GM19193 (cell line): ENCODE measurements around the gene RBM38.

Source experiments
- POLR2A ChIP-seq: IDR thresholded peaks from 4 replicates; pipeline ENCODE4 v1.6.1; 2011; ENCODE audit not compliant: insufficient read depth, insufficient read length; ENCODE audit errors: extremely low read depth

RBM38 gene

DNA sequence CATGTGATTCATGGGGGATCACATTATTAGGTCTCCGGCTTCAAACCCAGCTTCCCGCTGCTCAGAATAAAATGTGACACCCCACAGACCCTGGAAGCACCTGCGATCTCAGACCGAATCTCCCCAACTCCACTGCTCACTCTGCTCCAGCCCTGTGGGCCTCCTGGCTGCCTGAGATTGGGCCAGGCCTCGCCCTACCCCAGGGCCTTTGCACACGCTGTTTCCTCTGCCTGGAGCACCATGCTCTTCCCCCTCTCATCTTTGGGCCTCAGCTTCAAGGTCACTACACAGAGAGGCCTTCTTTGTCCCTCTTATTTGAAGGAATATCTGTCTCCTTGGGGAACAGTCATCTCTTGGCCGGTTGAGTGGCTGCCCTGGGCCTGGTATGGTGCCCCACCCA, 48.8 kb downstream of the RBM38 start:
- no peak for TF ChIP-seq POLR2A

DNA sequence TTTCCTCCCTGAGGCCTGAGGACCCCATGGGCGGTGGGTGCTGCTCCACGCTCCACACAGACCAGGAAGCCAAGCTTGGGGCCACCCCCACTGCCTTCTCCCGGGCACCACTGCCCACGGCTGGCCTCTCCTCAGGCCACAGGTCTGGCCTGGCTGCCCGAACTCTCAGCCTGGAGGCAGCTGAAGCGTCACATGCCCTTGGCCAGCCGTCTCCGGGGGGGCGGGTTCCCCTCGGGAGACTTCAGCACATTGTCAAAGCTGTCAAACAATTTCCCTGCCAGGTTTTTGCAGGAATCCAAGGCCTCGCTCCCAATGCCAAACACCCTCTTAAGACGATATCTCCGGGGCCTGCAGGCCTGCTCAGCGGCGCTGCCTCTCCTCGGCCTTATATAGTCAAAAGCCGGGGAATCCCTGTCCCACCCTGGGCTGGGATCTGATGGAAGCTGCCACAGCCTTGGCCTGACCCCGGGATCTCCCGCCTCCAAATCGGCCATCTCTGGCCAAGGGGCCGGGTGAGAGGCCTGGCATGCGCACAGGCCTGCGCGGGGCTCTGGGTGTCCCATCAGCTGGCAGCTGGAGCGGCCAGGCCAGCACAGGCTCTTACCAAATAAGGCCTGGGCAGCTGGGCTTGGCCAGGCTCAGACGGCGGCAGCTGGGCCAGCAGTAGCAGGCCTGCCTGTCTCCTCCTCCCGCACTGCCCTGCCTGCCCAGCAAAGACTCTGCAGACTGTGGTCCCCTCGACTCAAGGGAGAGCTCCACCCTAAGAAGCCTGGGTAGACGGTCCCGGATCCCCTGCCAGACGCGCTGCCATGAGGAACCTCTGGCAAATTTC, 49.7 kb downstream of the RBM38 start:
- no peak for TF ChIP-seq POLR2A

DNA sequence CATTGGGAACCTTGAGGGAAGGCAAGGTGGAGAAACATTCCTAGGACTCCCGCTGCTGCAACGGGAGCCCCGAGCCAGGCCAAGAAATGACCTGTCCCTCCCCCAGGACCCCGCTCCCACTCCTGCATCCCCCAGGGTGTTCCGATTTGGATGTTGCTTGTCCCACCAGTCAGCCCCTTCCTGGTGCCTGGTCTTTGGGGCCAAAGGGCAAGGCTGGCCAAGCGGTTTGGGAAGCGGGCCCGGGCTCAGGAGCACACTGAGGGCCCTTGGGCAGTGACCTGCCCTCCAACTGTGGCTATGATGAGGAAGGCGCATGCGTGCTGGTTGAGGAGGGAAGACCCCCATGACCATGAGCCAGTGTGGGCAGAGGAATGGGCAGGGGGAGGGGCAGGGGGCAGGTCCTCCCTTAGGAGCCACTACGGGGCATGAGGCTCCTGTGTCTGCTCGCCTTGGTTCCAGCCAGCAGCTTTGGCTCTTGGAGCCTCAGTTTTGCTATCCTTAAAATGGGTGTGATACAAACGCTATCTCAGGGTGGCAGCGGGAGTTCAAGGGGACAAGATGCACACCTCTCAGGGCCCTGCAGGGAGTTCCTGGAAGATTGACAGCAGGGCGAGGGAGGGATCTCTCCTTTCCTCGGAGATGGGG, 50.4 kb downstream of the RBM38 start:
- no peak for TF ChIP-seq POLR2A

DNA sequence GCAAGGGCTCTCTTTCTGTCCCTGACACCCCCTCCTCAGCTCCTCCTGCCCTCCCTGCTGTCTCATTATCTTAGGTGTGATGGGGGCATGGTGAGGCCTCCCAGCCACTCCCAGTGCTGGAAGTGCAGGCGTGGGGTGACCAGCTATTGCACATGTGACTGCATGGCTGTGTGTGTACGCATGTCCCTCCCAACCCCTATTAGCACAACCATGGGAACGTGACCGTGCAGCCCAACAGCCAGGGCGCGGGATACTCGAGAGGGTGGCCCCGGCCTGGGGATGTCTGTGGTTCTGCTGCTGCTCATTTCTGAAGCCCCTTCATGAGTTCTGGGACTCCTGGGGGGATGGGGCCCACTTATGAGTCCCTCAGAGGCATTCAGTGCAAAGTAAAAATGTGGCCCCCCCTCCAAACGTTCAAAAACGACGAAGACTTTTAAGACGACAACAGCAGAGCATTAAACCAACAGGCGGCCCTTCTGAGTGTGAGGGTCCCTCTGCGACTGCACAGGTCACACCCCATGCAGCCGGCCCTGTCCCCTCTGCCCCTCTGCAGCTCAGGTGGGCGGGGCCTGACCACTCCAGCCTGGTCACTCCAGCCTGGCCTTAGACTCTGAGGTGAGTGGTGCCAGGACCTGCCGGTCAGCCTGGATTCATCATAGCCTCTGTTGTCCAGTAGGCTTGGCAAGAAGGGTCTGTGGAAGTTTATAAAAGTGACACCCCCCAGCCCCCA, 51.1 kb downstream of the RBM38 start:
- TF ChIP-seq POLR2A, result no peak

DNA sequence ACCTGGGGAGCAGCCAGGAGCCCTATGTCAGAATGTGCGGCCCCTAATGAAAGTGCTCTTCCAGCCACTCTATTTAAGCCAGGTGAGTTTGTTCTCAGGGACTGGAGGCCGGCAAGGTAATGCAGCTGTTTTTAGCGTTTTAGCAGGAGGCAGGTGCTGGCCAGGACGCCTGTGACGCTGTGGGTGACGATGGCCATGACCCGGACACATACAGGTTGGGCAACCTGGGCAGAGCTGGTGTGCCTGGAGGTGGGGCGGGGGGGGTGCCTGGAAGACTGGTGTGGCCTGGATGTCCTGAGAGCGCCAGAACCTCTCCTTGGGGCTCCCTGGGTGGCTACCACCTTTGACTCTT, 51.7 kb downstream of the RBM38 start:
- no peak for TF ChIP-seq POLR2A

DNA sequence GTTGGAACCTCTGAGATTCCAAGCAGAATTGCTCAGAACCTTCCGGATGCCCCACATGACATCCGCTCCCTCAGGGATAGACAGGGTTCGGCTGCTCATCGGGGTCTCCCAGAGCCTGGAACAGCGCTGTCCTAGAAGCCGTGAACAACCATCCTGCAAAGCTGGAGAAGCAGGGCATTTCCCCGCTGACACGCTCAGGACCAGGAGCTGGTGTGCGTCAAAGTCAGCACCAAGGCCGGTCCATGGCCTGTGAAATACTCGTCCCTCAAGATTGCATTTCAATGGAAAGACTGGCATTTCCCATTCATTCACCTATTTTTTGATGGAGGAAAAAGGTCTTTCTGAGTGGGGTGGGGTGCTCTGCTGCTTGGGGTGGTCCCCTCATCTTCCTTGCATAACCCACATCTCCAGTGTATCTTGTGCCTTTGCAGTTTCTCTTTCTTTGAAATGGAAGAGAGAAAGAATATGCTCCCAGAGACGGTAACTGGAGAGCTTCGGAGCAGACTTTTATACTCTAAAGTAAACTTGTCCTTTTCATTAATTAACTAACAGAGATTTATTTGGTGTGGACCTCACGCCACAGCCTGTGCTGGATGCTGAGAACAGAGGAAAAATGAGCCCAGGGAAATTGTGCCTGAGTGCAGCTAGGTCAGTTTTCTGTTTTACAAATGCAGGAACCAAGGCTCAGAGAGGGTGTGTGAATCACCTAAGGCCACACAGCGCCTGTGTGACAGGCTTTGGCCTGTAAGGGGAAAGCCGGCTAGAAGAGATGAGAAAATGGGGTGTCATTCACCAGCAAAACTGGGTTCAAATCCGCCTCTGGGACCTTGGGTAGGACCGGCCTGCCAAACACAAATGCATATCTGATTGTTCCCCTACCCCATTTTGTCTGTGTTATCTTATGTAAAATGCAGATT, 52.4 kb downstream of the RBM38 start:
- no peak for TF ChIP-seq POLR2A

DNA sequence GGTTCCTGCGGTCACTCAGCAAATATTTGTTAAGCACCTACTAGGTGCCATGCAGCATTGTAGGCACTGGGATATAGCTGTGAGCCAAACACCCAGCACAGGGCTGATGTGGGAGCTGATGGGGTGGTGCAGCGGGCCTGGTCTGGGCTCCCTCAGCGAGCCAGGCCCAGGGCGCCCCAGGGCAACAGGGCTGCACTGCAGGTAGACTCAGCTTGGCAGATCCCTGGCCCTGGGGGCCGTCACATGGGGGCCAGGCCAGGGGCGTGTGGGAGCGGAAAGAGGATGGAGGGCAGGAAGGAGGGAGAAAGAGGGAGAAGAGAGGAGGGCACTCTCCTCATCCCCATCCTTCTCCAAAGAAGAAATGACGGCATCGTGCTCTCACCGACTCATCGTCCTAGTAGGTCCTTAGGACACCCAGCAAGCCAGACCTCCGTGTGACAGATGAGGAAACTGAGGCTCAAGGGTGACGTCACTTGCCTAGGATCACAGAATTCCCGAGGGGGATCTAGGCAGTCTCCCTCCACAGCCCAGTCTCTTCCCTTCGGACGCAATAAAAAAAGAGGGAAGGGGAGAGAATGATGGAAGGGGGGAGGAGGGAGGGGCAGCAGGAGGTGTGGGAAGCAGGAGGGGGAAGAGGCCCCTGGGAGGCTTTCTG, 53.3 kb downstream of the RBM38 start:
- TF ChIP-seq POLR2A, result no peak

DNA sequence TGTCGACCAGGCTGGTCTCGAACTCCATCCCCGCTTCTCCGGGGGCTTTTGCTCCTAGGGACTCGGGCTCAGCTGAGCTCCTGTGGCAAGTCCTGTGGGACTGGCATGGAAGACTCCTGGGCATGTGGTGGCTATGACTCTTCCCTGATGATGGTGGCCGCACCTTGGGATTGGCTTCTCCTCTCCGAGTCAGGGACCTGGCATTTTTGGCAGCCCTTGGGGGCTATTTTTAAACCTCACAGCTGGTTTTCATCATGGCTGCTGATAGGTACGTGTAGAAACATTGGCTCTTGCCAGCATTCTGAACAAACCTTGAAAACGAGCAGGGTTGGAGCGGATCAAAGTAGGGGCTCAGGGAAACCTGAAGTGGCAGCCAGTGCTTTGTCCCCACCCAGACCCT, 54.1 kb downstream of the RBM38 start:
- TF ChIP-seq POLR2A, result no peak

DNA sequence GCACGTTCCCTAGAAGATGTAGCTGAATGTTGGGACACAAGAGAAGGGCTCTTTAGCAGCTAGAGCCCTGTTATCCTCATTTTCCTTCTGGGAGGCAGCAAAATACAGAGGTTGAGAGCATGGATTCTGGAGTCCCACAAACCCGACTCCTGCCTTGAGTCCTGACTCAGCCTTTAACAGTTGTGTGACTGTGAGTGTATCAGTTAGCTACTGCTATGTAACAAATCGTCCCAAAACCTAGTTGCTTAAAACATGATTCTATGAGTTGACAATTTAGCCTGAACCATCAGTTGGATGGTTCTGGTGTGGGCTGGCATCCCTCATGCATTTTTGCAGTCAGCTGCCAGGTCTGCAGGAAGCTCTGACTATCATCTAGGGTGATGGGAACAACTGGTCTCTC, 54.6 kb downstream of the RBM38 start:
- TF ChIP-seq POLR2A, result no peak

DNA sequence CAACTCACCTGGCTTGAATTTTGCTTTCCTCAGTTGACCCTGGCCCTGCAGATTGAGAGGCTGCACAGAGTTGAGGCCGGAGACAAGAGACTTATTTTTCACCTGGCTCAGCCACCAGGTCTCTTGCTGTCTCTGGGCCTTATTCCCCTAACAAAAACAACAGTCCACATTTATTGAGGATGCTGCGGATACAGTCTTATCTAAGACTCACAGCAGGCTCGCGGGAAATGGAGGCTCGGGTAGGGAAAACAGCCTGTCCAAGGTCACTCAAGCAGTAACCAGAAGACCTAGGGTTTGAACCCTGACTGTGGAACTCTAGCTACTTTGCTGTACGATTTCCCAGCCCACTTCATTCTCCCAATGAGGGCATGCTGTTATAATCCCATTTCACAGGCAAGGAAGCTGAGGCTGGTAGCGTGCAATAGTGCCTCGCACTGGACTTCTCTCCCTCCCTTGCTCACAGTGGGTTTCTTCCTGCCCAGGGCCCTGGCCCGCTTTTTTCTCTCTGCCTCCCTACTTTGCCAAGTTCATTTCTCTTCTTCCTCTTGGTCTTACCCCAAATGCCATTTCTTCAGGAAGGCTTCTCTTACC, 57.7 kb downstream of the RBM38 start:
- TF ChIP-seq POLR2A, result no peak

DNA sequence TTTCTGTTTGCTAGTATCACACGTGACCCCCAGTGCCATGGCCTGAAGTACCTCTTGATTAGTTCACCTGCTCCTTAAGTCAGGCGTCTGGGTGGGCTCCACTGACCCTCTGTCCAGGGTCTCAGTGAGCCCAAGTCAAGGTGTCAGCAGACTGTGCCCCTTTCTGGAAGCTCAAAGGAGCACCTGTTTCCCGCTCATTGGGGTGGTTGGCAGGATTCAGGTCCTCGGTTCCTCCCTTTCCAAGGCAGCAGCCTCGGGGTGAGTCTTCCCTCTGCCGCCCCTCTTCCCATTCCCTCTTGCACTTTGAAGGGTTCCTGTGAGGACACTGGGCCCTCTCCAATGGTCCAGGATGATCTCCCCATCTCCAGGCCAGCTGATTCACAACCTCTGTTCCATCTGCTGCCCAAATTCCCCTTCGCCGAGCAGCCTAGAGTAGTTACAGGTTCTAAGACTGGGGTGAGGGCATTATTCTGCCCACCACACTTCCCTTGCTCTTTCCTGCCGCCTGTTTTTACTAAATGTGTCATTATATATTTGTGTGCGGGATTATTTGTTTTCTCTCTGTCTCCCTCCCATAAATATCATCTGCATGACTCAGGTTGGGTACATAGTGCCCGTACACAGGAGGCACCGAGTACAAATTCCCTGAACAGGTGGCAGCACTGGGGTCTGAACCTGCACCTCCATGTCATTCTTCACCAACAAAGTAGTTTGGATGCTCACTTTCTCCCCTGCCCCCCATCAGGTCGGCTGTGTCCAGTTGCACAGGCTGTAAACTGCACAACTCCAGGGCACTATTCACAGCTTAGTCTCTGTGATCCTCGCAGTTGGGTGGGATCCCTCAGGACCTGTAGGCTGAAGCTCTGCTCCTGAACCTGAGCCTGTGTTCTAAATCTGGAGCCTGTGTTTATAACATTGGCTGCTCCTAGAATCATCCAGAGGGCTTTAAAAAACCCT, 58.5 kb downstream of the RBM38 start:
- no peak for TF ChIP-seq POLR2A

DNA sequence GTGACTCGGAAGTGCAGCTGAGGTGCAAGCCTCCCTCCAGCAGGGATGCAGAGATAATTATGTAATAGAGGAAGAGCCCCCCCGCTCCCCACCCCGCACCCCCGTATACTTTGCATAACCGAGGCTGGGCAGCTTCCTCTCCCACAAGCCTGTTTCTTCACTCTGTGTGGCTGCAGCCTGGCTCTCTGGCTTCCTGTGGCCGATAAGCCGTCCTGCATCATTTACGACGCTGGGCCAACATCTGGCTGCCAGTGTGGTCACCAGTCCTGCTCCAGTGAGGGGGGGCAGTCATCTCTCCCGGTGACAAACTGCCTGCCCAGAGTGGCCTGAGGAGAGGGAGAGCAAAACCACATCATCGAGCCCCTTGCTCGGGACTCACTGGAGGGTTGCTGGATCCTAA, 59.2 kb downstream of the RBM38 start:
- TF ChIP-seq POLR2A, result no peak

DNA sequence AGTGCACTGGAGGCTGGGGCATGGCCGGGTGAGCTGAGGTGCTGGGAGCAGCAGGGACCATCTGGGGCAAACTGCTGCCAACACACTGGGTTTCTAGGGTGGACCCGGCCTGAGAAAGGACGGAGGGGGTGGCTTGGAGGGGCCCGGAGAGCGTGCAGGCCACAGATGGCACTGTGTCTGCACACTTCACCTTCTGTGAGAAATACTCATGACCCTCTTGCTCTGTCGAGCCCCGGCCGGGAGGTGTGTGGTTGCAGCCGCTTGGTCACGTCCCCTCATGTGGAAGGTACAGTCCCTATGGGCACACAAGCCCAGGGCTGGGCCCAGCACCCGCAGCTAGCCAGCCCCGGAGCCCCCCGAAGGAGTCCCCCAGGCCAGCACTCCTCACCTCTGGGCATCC, 59.7 kb downstream of the RBM38 start:
- TF ChIP-seq POLR2A, result no peak
